SHP77 (cell line): ENCODE results near the gene LAMC1.

ENCODE experiments used
- DNase-seq, 2 experiments: peaks; one replicate each; lab custom pipeline; 2025; lab: John Stamatoyannopoulos, UW

The LAMC1 gene

GRCh38 chr1:183193963-183194525, 170.8 kb downstream of the LAMC1 start:
- no peak for DNase-seq

- no peak for DNase-seq
Observed at GRCh38 chr1:183194527-183195141, 171.4 kb downstream of the LAMC1 start.

GRCh38 chr1:183195142-183195574, 171.9 kb downstream of the LAMC1 start:
- no peak for DNase-seq
